IMR-90 (cell line): ENCODE results near the gene CD300H. TPM values are rescaled to one million over a fixed set of nuclear protein-coding genes. Genes with fewer than 3 reads are reported as not detected.

Experiments
- ATAC-seq: fragments of 200-7000 bp; cut with Tn5 transposase; 2 replicates; pipeline ENCODE4 v1.9.1; 2020; ENCODE audit warnings: low read depth, mild to moderate bottlenecking, moderate library complexity
- BruUV-seq: library from RNA; stranded (reverse); fragments of 400-500 nt; replicated peaks from 2 replicates; lab custom pipeline; 2021; lab: Mats Ljungman, UMichigan
- CTCF ChIA-PET: fragments of 300-600 bp; formaldehyde crosslinking; extraction: SDS; loops from one replicate; lab custom pipeline; 2021; ENCODE audit warnings: antibody characterized with exemption; lab: Yijun Ruan, JAX
- POLR2A ChIA-PET: fragments of 300-600 bp; sonication (Branson Sonifier 250); formaldehyde crosslinking; loops from one replicate; lab custom pipeline; 2022; ENCODE audit warnings: antibody characterized with exemption; ENCODE audit not compliant: unreplicated experiment; lab: Charles Lee
- DNase-seq: peaks from one replicate; pipeline ENCODE4 v3.0.0; 2013
- H2AFZ ChIP-seq: replicated peaks from 2 replicates; pipeline ENCODE3; 2013; ENCODE audit warnings: low read length, mild to moderate bottlenecking; ENCODE audit not compliant: poor library complexity
- H2AK5ac ChIP-seq: 2 replicates; pipeline ENCODE4 v1.6.1; 2013; ENCODE audit warnings: low read depth, low read length, inconsistent platforms
- H2AK9ac ChIP-seq: replicated peaks from 2 replicates; pipeline ENCODE3; 2013; ENCODE audit warnings: mild to moderate bottlenecking, low read depth, low read length, moderate library complexity; ENCODE audit not compliant: poor library complexity
- H2BK120ac ChIP-seq: 2 replicates; pipeline ENCODE4 v1.6.1; 2013; ENCODE audit warnings: low read depth, low read length, inconsistent platforms
- H2BK15ac ChIP-seq: 3 replicates; pipeline ENCODE4 v1.6.1; 2013; ENCODE audit warnings: low read depth, low read length, inconsistent platforms
- H2BK20ac ChIP-seq: 2 replicates; pipeline ENCODE4 v1.6.1; 2013; ENCODE audit warnings: low read depth, mild to moderate bottlenecking, inconsistent platforms, low read length, moderate library complexity
- H2BK5ac ChIP-seq: 2 replicates; pipeline ENCODE4 v1.6.1; 2013; ENCODE audit warnings: mild to moderate bottlenecking, low read depth, low read length, inconsistent platforms; ENCODE audit not compliant: poor library complexity, severe bottlenecking
- H3K14ac ChIP-seq: replicated peaks from 2 replicates; pipeline ENCODE4 v1.6.1; 2013; ENCODE audit warnings: low read depth, low read length, inconsistent platforms
- H3K18ac ChIP-seq: 2 replicates; pipeline ENCODE4 v1.6.1; 2013; ENCODE audit warnings: low read depth, low read length, control low read depth
- H3K23ac ChIP-seq: 2 replicates; pipeline ENCODE4 v1.6.1; 2013; ENCODE audit warnings: low read depth, low read length, inconsistent platforms
- H3K27ac ChIP-seq: 2 replicates; pipeline ENCODE4 v1.5.1; 2013; ENCODE audit warnings: mild to moderate bottlenecking, control low read depth, low read length; ENCODE audit not compliant: insufficient read depth
- H3K27me3 ChIP-seq: 2 replicates; pipeline ENCODE4 v1.6.1; 2013; ENCODE audit warnings: low read length; ENCODE audit not compliant: control insufficient read depth, insufficient read depth
- H3K36me3 ChIP-seq: 2 replicates; pipeline ENCODE4 v1.6.1; 2013; ENCODE audit warnings: low read length, mixed read lengths; ENCODE audit not compliant: control insufficient read depth, insufficient read depth
- H3K4ac ChIP-seq: 2 replicates; pipeline ENCODE4 v1.6.1; 2013; ENCODE audit warnings: low read depth, low read length, inconsistent platforms
- H3K4me1 ChIP-seq: 2 replicates; pipeline ENCODE4 v1.6.1; 2013; ENCODE audit warnings: low read length, mixed read lengths; ENCODE audit not compliant: control insufficient read depth, insufficient read depth
- H3K4me2 ChIP-seq: 2 replicates; pipeline ENCODE4 v1.6.1; 2013; ENCODE audit warnings: low read depth, mild to moderate bottlenecking, control low read depth, low read length, moderate library complexity
- H3K4me3 ChIP-seq: 2 replicates; pipeline ENCODE4 v1.5.1; 2013; ENCODE audit warnings: low read depth, mild to moderate bottlenecking, control low read depth, low read length, moderate library complexity; ENCODE audit not compliant: insufficient read depth
- H3K56ac ChIP-seq: 2 replicates; pipeline ENCODE4 v1.6.1; 2013; ENCODE audit warnings: low read length, inconsistent platforms; ENCODE audit not compliant: insufficient read depth; ENCODE audit errors: extremely low read depth
- H3K79me1 ChIP-seq, 2 experiments: 2 replicates each; pipeline ENCODE4 v1.6.1; 2013; ENCODE audit warnings: low read length in 2 of 2, inconsistent platforms in 1 of 2, low read depth in 1 of 2
- H3K9ac ChIP-seq: 2 replicates; pipeline ENCODE4 v1.6.1; 2013; ENCODE audit warnings: low read depth, low read length, control low read depth
- H3K9me1 ChIP-seq: 2 replicates; pipeline ENCODE4 v1.6.1; 2013; ENCODE audit warnings: low read length, inconsistent platforms; ENCODE audit not compliant: insufficient read depth
- H3K9me3 ChIP-seq: 2 replicates; pipeline ENCODE4 v1.6.1; 2013; ENCODE audit warnings: low read length; ENCODE audit not compliant: control insufficient read depth, insufficient read depth
- H4K20me1 ChIP-seq: 2 replicates; pipeline ENCODE4 v1.6.1; 2013; ENCODE audit warnings: low read length, inconsistent platforms; ENCODE audit not compliant: insufficient read depth
- H4K5ac ChIP-seq: 2 replicates; pipeline ENCODE4 v1.6.1; 2013; ENCODE audit warnings: mild to moderate bottlenecking, low read depth, low read length, control low read depth
- H4K8ac ChIP-seq, 2 experiments: 2 replicates each; pipeline ENCODE4 v1.6.1; 2013; ENCODE audit warnings: low read depth in 2 of 2, low read length in 2 of 2, control low read depth in 1 of 2, inconsistent platforms in 1 of 2
- H4K91ac ChIP-seq: 2 replicates; pipeline ENCODE4 v1.6.1; 2013; ENCODE audit warnings: low read depth, low read length, inconsistent platforms; ENCODE audit not compliant: insufficient read depth
- CEBPB ChIP-seq: IDR thresholded peaks from 2 replicates; pipeline ENCODE4 v1.6.1; 2012; ENCODE audit warnings: low read depth, low read length, improper control_type of control experiment
- CHD1 ChIP-seq: IDR thresholded peaks from 2 replicates; pipeline ENCODE4 v1.6.1; 2012; ENCODE audit warnings: low read depth, low read length, improper control_type of control experiment
- FOS ChIP-seq: fragments of 150-350 bp; IDR thresholded peaks from 2 replicates; pipeline ENCODE4 v1.6.1; 2016; ENCODE audit warnings: low read depth, low read length
- MAZ ChIP-seq: IDR thresholded peaks from 2 replicates; pipeline ENCODE4 v1.6.1; 2012; ENCODE audit warnings: low read depth, mild to moderate bottlenecking, low read length, improper control_type of control experiment, moderate library complexity, borderline replicate concordance
- MXI1 ChIP-seq: IDR thresholded peaks from 2 replicates; pipeline ENCODE4 v1.6.1; 2012; ENCODE audit warnings: low read depth, mild to moderate bottlenecking, low read length, moderate library complexity, borderline replicate concordance
- POLR2A ChIP-seq: IDR thresholded peaks from 2 replicates; pipeline ENCODE4 v1.6.1; 2012; ENCODE audit warnings: mild to moderate bottlenecking, low read depth, low read length
- RAD21 ChIP-seq: IDR thresholded peaks from 2 replicates; pipeline ENCODE4 v1.6.1; 2012; ENCODE audit warnings: low read length, improper control_type of control experiment
- RCOR1 ChIP-seq: IDR thresholded peaks from 2 replicates; pipeline ENCODE4 v1.6.1; 2012; ENCODE audit warnings: mild to moderate bottlenecking, low read length, improper control_type of control experiment; ENCODE audit not compliant: insufficient replicate concordance
- RFX5 ChIP-seq: IDR thresholded peaks from 2 replicates; pipeline ENCODE4 v1.8.0; 2012; ENCODE audit warnings: low read depth, mild to moderate bottlenecking, low read length, moderate library complexity
- SMC3 ChIP-seq: fragments of 150-350 bp; IDR thresholded peaks from 2 replicates; pipeline ENCODE4 v1.6.1; 2016; ENCODE audit warnings: low read depth, mild to moderate bottlenecking, antibody characterized with exemption, low read length, moderate library complexity
- WGBS, 2 experiments: methylation state at CpG; one replicate each; pipeline versions ENCODE4 v1.1.5 to v1.1.7; 2013; ENCODE audit warnings: missing lambda C conversion rate in 2 of 2; ENCODE audit not compliant: insufficient read length in 1 of 2; ENCODE audit errors: extremely low coverage in 2 of 2; 5-methylcytosine and 5-hydroxymethylcytosine counted together
- dilution Hi-C: fragments of 300-500 bp; cut with HindIII; formaldehyde crosslinking; loops from one replicate; pipeline ENCODE4 v1.14.3; 2018; ENCODE audit warnings: low sequenced_read_pairs; ENCODE audit not compliant: unreplicated experiment
- in situ Hi-C: fragments of 300-500 bp; cut with MboI; formaldehyde crosslinking; loops from 3 replicates; pipeline ENCODE4 v1.14.3; 2019; ENCODE audit warnings: low sequenced_read_pairs, inconsistent platforms, mixed read lengths
- intact Hi-C: fragments of 100-400 bp; cut with micrococcal nuclease; formaldehyde crosslinking; loops from 2 replicates; pipeline ENCODE4 v1.10.0; 2022
- polyA plus RNA-seq, 3 experiments: library from polyadenylated mRNA; depleted of rRNA; stranded (reverse); fragments of >200 nt; gene quantifications; 2 replicates each; pipeline ENCODE4 v1.2.3, GENCODE V29; 2012; ENCODE audit warnings: low replicate concordance in 1 of 3
- total RNA-seq: library from RNA; depleted of rRNA; stranded (reverse); fragments of >200 nt; gene quantifications from 2 replicates; pipeline ENCODE4 v1.2.3, GENCODE V29; 2012
- TF ChIP-seq, protein P1 (sequence below): fragments of 150-350 bp; IDR thresholded peaks from 2 replicates; pipeline ENCODE4 v1.6.1; 2016; ENCODE audit warnings: low read depth, mild to moderate bottlenecking, low read length, moderate library complexity, borderline replicate concordance

The CD300H gene
- total and polyA plus RNA-seq, 2 of the 4 experiments (the other 2 are of a cell fraction): not detected

DNA sequence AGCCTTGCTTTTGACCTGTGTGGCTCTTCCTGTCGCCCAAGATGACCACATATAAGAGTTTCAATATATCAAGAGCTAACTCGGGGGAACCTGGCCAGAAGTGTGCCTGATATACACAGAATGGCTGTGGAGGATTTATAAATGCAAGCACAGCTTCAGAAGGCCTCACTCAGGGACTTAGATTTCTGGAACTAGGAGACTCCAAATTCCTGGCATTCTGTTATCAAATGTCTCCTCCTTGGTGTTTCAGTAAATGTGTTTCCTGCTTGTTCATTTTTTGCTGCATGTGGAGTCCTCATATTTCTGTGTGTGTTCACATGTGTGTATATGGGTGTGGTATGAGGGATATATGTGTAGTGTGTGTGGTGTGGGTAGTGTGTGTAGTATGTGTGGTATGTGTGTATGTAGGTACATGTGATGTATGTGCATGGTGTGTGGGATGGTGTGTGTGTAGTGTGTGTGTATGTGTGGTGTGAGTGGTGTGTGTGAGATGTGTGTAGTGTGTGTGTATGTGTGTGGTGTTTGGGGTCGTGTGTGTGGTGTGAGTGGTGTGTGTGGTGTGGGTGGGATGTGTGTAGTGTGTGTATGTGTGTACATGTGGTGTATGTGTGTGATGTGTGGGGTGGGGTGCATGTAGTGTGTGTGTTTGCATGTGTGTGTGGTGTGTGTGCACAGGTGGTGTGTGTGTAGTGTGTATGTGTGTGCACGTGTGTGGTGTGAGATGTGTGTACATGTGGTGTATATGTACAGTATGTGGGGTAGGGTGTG is 981 bp upstream of the CD300H start:
- Histone ChIP-seq H2BK20ac (no peak overlapping the region), H4K8ac (no peak overlapping the region), H2AK5ac (no peak overlapping the region), H3K18ac (no peak overlapping the region), H3K23ac (no peak overlapping the region), H4K91ac (no peak overlapping the region), H4K5ac (no peak overlapping the region), H3K27ac (no peak overlapping the region), H3K14ac (no peak overlapping the region), H3K27me3 (no peaks in the 10 kb centered on the region), H3K9me1 (no peaks in the 10 kb centered on the region), H3K4ac (no peak overlapping the region), H3K4me2 (no peak overlapping the region), H3K79me1 (no peaks in the 10 kb centered on the region), H2BK5ac (peak overlapping the region; percentile 88), H4K20me1 (no peaks in the 10 kb centered on the region), H3K9me3 (peaks cover 31% of the 10 kb centered on the region), H3K36me3 (no peaks in the 10 kb centered on the region), H2AFZ (no peak overlapping the region), H3K4me3 (no peak overlapping the region), H3K56ac (no peak overlapping the region), H2BK120ac (no peak overlapping the region), H3K9ac (no peak overlapping the region), H2AK9ac (peak overlapping the region; percentile 28), H2BK15ac (no peak overlapping the region), H3K4me1 (no peaks in the 10 kb centered on the region)
- BruUV-seq: no TSS peak
- ChIA-PET POLR2A (no interaction called here), CTCF (no interaction called here)
- intact Hi-C loops: no loop called here
- ATAC-seq: no peak
- in situ Hi-C loops: no loop called here
- no peak for TF ChIP-seq MXI1
- TF ChIP-seq CEBPB: no peak
- TF ChIP-seq POLR2A: no peak
- no peak for TF ChIP-seq FOS
- TF ChIP-seq RCOR1: no peak
- no peak for TF ChIP-seq MAZ
- TF ChIP-seq, protein P1, sequence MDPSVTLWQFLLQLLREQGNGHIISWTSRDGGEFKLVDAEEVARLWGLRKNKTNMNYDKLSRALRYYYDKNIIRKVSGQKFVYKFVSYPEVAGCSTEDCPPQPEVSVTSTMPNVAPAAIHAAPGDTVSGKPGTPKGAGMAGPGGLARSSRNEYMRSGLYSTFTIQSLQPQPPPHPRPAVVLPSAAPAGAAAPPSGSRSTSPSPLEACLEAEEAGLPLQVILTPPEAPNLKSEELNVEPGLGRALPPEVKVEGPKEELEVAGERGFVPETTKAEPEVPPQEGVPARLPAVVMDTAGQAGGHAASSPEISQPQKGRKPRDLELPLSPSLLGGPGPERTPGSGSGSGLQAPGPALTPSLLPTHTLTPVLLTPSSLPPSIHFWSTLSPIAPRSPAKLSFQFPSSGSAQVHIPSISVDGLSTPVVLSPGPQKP: no peak
- TF ChIP-seq CHD1: no peak
- TF ChIP-seq RFX5: no peak
- no peak for TF ChIP-seq SMC3
- no peak for TF ChIP-seq RAD21
- dilution Hi-C loops: no loop called here
- 30% methylated on average over 2 of the region's 4 CpGs; no CpG with 5 or more reads in 1 of the 2 experiments for WGBS, 2 experiments
- no peak for DNase-seq
